ENCODE results near the gene TCP1. TPM values are rescaled to one million over a fixed set of nuclear protein-coding genes. Genes with fewer than 3 reads are reported as not detected.
"Not testable (repeated sequence)": the region's sequence is repeated elsewhere in the genome, so short reads cannot be mapped to it uniquely, and the experiment has no call there.

TCP1 gene
- total RNA-seq (2014; rRNA removed; shearing (Covaris generic)), result 396 and 430 TPM in 2 replicates

DNA sequence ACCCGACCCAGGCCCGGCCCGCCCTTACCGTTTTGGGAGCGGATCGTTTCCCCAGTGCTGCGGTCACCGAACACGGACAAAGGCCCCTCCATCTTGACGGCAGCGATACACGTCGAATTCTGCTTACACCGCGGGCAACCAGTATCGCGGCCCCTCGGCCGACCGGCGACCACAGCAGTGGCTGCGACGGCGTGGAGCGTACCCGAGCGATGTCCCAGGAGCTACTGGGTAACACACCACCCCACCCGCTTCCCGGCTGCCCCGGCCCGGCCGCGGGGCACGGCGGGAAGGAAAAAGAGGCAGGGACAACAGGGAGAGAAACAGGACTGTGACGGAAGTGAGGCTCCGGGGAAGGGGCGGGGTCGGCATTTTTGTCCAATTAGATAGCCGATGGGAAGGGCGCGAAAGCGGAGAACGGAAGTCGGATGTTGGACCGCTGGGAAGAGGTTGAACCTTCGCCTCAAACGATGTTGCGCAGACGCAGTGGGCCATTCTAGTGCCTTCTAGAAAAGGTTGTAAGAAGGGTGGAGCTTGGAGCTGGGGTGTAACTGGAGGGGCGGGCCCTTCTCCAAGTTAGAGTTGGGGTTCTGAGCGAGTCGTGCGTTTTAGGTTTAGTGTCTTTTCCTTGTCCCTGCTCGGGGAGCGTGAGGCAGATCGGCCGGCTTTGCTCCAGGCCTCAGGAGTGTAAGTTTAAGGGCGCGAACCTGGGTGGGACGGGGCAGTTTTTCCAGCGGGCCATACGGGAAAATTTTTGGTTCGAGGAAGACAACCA, at the start of gene TCP1:
Gene TCP1, minus strand, starts transcription at position 226 of the 772 bp plus-strand sequence. Its CDS starts 134 bp downstream, at position 92.
- DNase-seq (ENCODE audit: low spot score), result peak; percentile 100

DNA sequence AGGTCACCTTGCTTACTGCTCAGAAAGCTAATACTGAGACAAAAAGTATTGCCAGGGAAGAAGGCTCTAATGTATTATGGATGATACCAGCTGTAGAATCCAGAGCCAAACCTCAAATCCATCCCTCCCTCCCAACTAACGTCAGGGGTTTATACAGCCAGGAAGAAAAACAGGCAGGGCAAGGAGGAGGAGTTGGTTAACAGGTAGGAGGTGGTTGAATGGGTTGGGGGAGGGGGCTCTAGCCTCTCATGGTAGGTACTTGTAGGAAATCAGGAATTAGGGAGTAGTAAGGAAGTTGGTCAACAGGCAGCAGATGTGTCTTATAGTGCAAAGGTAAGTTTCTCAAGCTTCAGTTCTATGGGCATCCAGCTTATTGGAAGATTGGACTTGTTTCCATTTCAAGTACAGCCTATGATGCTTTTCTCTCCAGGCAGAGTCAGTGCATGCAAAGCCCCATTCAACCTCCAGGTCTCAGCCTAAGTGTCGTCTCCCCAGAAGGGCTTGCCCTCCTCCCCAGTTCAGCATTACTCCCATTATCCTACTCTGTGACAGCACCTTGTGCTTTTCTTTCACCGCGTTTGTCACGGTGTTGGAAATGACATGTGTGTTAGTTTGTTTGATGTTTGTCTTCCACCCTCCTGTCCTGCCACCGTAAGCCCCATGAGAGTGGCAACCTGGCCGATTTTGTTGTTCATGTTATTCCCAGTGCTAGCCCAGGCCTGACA, 48.8 kb upstream of the TCP1 start:
- no peak for DNase-seq (ENCODE audit: low spot score)

DNA sequence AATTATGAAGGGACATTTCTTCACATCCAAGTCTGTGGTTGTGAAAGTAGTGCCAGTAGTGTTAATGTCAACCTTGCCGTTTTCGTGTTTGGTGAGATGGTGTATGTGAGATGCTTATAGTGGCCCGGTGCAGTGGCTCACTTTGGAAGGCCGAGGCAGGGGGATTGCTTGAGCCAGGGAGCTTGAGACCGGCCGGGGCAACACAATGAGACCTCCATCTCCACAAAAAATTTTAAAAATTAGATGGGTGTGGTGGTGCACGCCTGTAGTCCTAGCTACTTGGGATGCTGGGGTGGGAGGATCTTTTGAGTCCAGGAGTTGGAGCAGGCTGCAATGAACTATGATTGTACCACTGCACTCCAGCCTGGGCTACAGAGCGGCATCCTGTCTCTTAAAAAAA, 48.1 kb upstream of the TCP1 start:
- no peak for DNase-seq (ENCODE audit: low spot score)

DNA sequence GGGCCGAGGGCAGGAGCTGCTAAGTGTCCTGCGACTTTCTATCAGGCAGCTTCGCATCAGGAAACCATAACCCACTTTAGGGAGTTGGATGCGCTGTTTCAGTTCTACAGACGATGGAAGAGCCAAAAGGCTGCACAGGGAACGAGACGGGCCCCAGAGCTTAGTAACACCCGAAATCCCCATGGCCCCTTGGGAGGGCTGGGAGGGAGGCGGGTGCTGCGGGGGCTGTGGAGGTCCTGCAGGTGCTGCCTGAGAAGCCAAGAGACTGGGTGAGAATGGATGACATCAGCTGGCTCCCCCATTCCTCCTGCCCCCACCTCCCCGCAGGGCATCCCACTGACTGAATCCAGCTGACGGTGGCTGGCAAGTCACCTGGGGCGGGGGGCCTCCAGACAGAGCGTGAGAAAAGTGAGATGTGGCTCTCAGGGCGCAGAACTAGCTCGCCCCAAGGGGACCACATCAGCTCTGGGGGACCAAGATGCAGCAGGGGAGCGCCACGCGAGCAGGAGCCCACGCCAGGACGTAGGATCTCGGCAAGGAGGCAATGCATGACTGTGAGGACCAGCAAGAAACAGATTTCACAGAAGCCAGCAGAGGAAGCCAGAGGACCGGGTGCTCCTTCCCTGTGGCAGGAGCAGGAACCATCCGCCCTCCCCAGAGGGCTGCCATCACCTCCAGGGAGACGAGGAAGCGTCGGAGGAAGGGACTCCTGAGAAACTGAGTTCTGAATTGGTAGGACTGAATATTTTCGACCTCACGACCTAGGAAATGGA, 47.5 kb upstream of the TCP1 start:
- DNase-seq (ENCODE audit: low spot score), result no peak

- no peak for DNase-seq (ENCODE audit: low spot score)
These were observed 44.7 kb upstream of the TCP1 start for GRCh38 chr6:159833997-159834603.

- peak; percentile 30 for DNase-seq (ENCODE audit: low spot score)
These were observed 44.2 kb upstream of the TCP1 start for GRCh38 chr6:159833556-159833955.

DNA sequence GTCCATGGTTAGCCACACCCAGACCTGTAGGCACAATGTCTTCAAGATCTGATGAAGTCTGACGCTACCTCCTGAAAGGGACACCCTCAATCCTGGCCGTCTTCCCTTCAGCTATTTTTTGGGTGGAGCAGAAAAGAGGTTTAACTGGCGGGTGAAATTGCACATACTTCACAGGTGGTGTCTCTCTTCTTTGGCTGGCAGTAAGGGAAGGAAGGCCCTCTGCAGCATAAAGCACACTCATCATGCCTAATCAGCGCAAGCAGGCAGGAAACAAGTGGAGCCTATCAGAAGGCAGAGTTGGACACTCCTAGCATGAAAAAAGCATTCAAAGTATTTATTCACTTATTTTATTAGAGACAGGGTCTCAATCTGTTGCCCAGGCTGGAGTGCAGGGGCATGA, 43.5 kb upstream of the TCP1 start:
- DNase-seq (ENCODE audit: low spot score), result no peak

DNA sequence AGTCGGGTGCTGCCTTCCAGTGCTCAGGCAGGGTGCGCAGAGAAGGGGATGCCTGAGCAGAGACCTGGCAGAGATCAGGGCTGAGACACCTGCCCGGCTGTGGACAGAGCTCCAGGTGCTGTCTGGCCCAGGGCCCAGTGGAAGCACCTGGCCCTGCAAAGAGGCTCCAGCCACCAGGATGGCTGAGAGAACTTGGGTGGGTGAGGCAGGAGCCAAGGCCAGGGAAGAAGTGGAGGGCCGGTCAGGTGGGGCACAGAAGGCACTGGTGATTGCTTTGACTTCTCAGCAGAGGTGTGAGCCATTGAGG, 41.9 kb upstream of the TCP1 start:
- no peak for DNase-seq (ENCODE audit: low spot score)

DNA sequence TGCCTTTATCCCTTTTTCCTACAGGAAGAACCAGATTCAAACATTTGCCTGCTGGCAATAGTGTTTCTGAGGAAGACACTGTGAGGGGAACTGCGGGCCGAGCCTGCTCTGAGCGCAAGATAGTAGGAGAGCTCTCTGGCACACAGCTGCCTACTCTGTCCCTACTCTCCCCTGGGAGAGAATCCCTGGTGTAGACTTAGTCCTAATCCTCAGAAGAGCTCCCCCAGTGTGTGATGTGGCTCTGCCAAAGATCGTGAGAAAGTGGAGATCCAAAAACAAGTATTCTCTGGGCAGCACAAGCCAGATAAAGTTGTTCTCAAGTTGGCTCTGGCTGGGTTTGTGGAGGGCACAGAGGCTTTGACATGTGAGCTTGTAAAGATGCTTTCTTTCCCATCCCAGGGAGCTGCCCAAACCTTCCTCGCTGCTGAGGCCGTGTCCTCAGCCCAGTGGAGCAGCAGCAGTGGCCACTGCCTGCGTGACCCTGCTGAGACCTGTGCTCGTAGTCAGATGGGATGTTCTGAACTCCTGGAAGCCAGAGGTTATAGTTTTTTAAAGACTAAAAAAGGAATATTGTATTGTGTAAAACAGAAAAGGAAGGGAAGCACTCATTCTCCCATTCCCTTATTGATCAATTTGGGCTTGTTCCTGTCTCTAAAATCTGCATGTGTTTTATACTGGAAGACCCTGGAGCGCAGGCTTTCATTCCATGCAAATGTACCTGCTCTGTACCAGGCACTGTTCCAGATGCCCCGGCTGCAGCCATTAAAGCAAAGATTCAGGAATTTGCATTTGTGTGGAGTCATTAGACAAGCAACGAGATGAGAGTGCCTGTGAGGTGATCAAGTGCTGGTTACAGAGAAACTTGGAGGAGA, 41.3 kb upstream of the TCP1 start:
- no peak for DNase-seq (ENCODE audit: low spot score)

GRCh38 chr6:159829526-159829925, 40.1 kb upstream of the TCP1 start:
- DNase-seq (ENCODE audit: low spot score), result no peak

GRCh38 chr6:159828074-159828473, 38.7 kb upstream of the TCP1 start:
- DNase-seq (ENCODE audit: low spot score), result no peak

DNA sequence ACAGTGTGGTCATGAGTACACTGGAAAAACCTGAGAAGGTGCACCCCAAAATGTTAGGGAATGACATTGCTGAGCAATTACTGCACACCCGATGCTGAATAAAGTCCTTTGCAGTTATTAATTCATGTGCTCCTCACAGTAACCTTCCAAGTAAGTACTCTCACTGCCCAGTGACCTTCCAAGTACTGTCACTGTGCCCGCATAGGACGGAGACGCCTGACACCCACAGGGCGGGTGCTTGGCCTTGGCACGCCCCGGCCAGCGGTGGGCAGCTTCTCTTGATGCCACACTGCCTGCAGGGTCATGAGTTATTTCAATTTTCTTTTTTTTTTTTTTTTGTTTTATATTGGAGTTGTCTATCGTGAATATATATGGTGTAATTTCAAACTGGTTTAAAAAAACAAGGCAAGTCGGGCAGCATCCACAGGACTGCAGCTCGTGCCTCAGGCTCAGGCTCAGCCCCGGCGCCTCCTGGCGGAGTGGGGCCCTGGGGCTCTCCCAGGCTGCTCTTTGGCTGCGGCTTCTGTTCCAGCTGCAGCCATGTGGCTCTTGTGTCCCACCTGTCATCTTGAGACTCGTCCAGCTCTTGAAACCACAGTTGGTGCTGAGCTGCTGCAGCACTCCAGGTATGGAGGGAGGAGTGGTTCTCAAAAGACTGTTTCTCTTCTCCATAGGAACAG, 37.7 kb upstream of the TCP1 start:
- DNase-seq (ENCODE audit: low spot score), result no peak

GRCh38 chr6:159826004-159826403, 36.6 kb upstream of the TCP1 start:
- no peak for DNase-seq (ENCODE audit: low spot score)

GRCh38 chr6:159824690-159825089, 35.3 kb upstream of the TCP1 start:
- DNase-seq (ENCODE audit: low spot score), result not testable (repeated sequence)

- DNase-seq (ENCODE audit: low spot score), result no peak
These were observed 34.6 kb upstream of the TCP1 start for GRCh38 chr6:159823953-159824352.

DNA sequence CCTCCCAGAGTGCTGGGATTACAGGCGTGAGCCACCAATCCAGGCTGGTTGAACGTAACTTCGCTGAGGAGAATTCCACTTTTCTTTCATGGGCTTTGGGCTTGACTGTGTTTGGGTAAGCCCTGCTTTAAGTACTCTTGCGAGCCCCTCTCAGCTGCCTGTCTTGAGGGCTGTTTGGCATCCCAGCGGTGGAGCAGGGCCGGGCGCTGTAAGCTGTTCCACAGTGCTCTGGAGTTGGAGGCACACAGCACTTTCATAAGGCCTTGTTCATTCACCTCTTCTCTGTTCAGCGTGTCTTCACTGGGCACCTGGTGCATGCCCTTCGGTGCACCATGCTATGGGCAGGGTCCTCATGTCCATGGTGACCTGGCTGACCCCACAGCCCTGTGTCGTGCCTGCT, 32.3 kb upstream of the TCP1 start:
- no peak for DNase-seq (ENCODE audit: low spot score)

- DNase-seq (ENCODE audit: low spot score), result no peak
These were observed 31.7 kb upstream of the TCP1 start for GRCh38 chr6:159821122-159821521.

GRCh38 chr6:159819932-159820640, 30.7 kb upstream of the TCP1 start:
- no peak for DNase-seq (ENCODE audit: low spot score)

GRCh38 chr6:159819098-159819497, 29.7 kb upstream of the TCP1 start:
- DNase-seq (ENCODE audit: low spot score), result no peak

Data from A172 (cell line).